Memory B cell (primary cell): ENCODE data around the gene CDC42BPB.

Experiments
- ATAC-seq: fragments of 150-1000 bp; cut with Tn5 transposase; 2 replicates; pipeline ENCODE4 v1.10.0; 2021; ENCODE audit warnings: low read depth, mild to moderate bottlenecking, moderate library complexity
- DNase-seq, 2 donors: peaks; one replicate each; pipeline ENCODE4 v3.0.0; 2022; ENCODE audit warnings: low spot score in 2 of 2
- H3K27ac Mint-ChIP-seq: one replicate; pipeline ENCODE4 v1.8.0; 2022; ENCODE audit warnings: mild to moderate bottlenecking, moderate library complexity, mixed read lengths
- H3K27me3 Mint-ChIP-seq: one replicate; pipeline ENCODE4 v1.8.0; 2022; ENCODE audit warnings: mixed read lengths
- H3K36me3 Mint-ChIP-seq: one replicate; pipeline ENCODE4 v1.8.0; 2022; ENCODE audit warnings: mild to moderate bottlenecking, mixed read lengths
- H3K4me1 Mint-ChIP-seq: one replicate; pipeline ENCODE4 v1.8.0; 2022; ENCODE audit warnings: mixed read lengths
- H3K4me3 Mint-ChIP-seq: one replicate; pipeline ENCODE4 v1.8.0; 2022; ENCODE audit warnings: mild to moderate bottlenecking, moderate library complexity, mixed read lengths
- H3K9me3 Mint-ChIP-seq: one replicate; pipeline ENCODE4 v1.8.0; 2022; ENCODE audit warnings: mixed read lengths

Gene CDC42BPB

GRCh38 chr14:102967506-102967795 lies 89.9 kb downstream of the CDC42BPB start:
- Mint-ChIP-seq H3K4me1 (no peaks in the 10 kb centered on the region), H3K27ac (no peak overlapping the region)

GRCh38 chr14:102966681-102967505 lies 90.5 kb downstream of the CDC42BPB start:
- ATAC-seq (no peak), DNase-seq (no peak)
- Mint-ChIP-seq H3K4me3 (no peak overlapping the region), H3K27ac (no peak overlapping the region), H3K4me1 (no peaks in the 10 kb centered on the region), H3K9me3 (no peaks in the 10 kb centered on the region), H3K27me3 (no peaks in the 10 kb centered on the region), H3K36me3 (peaks cover 36% of the 10 kb centered on the region)

More at GRCh38 chr14:102967506-102967795, 89.9 kb downstream of the CDC42BPB start:
- no peaks in the 10 kb centered on the region for H3K9me3 Mint-ChIP-seq
- peaks cover 32% of the 10 kb centered on the region for H3K36me3 Mint-ChIP-seq
- H3K27me3 Mint-ChIP-seq, result no peaks in the 10 kb centered on the region
- no peak for DNase-seq
- no peak for ATAC-seq
- H3K4me3 Mint-ChIP-seq, result no peak overlapping the region

- Mint-ChIP-seq H3K4me3 (no peak overlapping the region), H3K4me1 (no peaks in the 10 kb centered on the region)
- DNase-seq, result no peak
Observed at GRCh38 chr14:102965971-102966655, 91.2 kb downstream of the CDC42BPB start.

GRCh38 chr14:102965282-102965681 lies 92.1 kb downstream of the CDC42BPB start:
- DNase-seq (no peak), ATAC-seq (no peak)
- no peaks in the 10 kb centered on the region for H3K4me1 Mint-ChIP-seq
- H3K36me3 Mint-ChIP-seq, result peaks cover 34% of the 10 kb centered on the region
- H3K4me3 Mint-ChIP-seq, result no peak overlapping the region
- H3K27me3 Mint-ChIP-seq, result no peaks in the 10 kb centered on the region
- H3K9me3 Mint-ChIP-seq, result no peaks in the 10 kb centered on the region
- H3K27ac Mint-ChIP-seq, result no peak overlapping the region

More at GRCh38 chr14:102965971-102966655, 91.2 kb downstream of the CDC42BPB start:
- Mint-ChIP-seq H3K27ac (no peak overlapping the region), H3K27me3 (no peaks in the 10 kb centered on the region), H3K9me3 (no peaks in the 10 kb centered on the region), H3K36me3 (peaks cover 31% of the 10 kb centered on the region)
- ATAC-seq, result no peak

- Mint-ChIP-seq H3K27ac (no peak overlapping the region), H3K4me3 (no peak overlapping the region), H3K9me3 (no peaks in the 10 kb centered on the region), H3K27me3 (no peaks in the 10 kb centered on the region), H3K36me3 (peaks cover 37% of the 10 kb centered on the region), H3K4me1 (no peaks in the 10 kb centered on the region)
- ATAC-seq (no peak), DNase-seq (no peak)
Observed at GRCh38 chr14:102964152-102964730, 93.1 kb downstream of the CDC42BPB start.

- H3K4me3 Mint-ChIP-seq, result no peak overlapping the region
- no peaks in the 10 kb centered on the region for H3K27me3 Mint-ChIP-seq
- DNase-seq (no peak), ATAC-seq (no peak)
- peaks cover 36% of the 10 kb centered on the region for H3K36me3 Mint-ChIP-seq
- no peaks in the 10 kb centered on the region for H3K9me3 Mint-ChIP-seq
- H3K27ac Mint-ChIP-seq, result no peak overlapping the region
- H3K4me1 Mint-ChIP-seq, result no peaks in the 10 kb centered on the region
Observed at GRCh38 chr14:102962111-102962627, 95.2 kb downstream of the CDC42BPB start.

- ATAC-seq (no peak), DNase-seq (no peak)
- Mint-ChIP-seq H3K36me3 (peaks cover 36% of the 10 kb centered on the region), H3K27ac (no peak overlapping the region), H3K4me1 (no peaks in the 10 kb centered on the region), H3K4me3 (no peak overlapping the region), H3K27me3 (no peaks in the 10 kb centered on the region), H3K9me3 (no peaks in the 10 kb centered on the region)
Observed at GRCh38 chr14:102958461-102958860, 98.9 kb downstream of the CDC42BPB start.

GRCh38 chr14:102957222-102957621 lies 100.1 kb downstream of the CDC42BPB start:
- ATAC-seq (no peak), DNase-seq (no peak)
- Mint-ChIP-seq H3K27me3 (no peaks in the 10 kb centered on the region), H3K4me1 (no peaks in the 10 kb centered on the region), H3K36me3 (peaks cover 38% of the 10 kb centered on the region), H3K27ac (peak overlapping the region; percentile 28), H3K9me3 (no peaks in the 10 kb centered on the region), H3K4me3 (no peak overlapping the region)

GRCh38 chr14:102955636-102956408 lies 101.5 kb downstream of the CDC42BPB start:
- Mint-ChIP-seq H3K9me3 (no peaks in the 10 kb centered on the region), H3K27ac (peak overlapping the region; percentile 50), H3K27me3 (no peaks in the 10 kb centered on the region), H3K4me1 (no peaks in the 10 kb centered on the region), H3K36me3 (peaks cover 33% of the 10 kb centered on the region), H3K4me3 (no peak overlapping the region)
- DNase-seq, result no peak
- ATAC-seq, result no peak

- no peak for DNase-seq
- Mint-ChIP-seq H3K27ac (no peak overlapping the region), H3K27me3 (no peaks in the 10 kb centered on the region), H3K4me3 (no peak overlapping the region), H3K9me3 (no peaks in the 10 kb centered on the region), H3K4me1 (peaks cover 7% of the 10 kb centered on the region), H3K36me3 (peaks cover 27% of the 10 kb centered on the region)
- no peak for ATAC-seq
Observed at GRCh38 chr14:102954081-102954789, 103.1 kb downstream of the CDC42BPB start.

- DNase-seq (no peak), ATAC-seq (no peak)
- Mint-ChIP-seq H3K4me1 (peaks cover 13% of the 10 kb centered on the region), H3K27ac (no peak overlapping the region), H3K9me3 (no peaks in the 10 kb centered on the region), H3K36me3 (peaks cover 22% of the 10 kb centered on the region), H3K4me3 (no peak overlapping the region), H3K27me3 (no peaks in the 10 kb centered on the region)
Observed at GRCh38 chr14:102953100-102953499, 104.2 kb downstream of the CDC42BPB start.

GRCh38 chr14:102952276-102952675 lies 105.1 kb downstream of the CDC42BPB start:
- H3K4me3 Mint-ChIP-seq, result no peak overlapping the region
- peaks cover 18% of the 10 kb centered on the region for H3K4me1 Mint-ChIP-seq

GRCh38 chr14:102951799-102952198 lies 105.5 kb downstream of the CDC42BPB start:
- Mint-ChIP-seq H3K9me3 (no peaks in the 10 kb centered on the region), H3K36me3 (peaks cover 13% of the 10 kb centered on the region), H3K27ac (no peak overlapping the region), H3K4me3 (no peak overlapping the region), H3K4me1 (peaks cover 20% of the 10 kb centered on the region), H3K27me3 (no peaks in the 10 kb centered on the region)
- DNase-seq (no peak), ATAC-seq (no peak)

More at GRCh38 chr14:102952276-102952675, 105.1 kb downstream of the CDC42BPB start:
- no peaks in the 10 kb centered on the region for H3K27me3 Mint-ChIP-seq
- no peak for DNase-seq
- no peak overlapping the region for H3K27ac Mint-ChIP-seq
- no peak for ATAC-seq
- H3K36me3 Mint-ChIP-seq, result peaks cover 15% of the 10 kb centered on the region
- H3K9me3 Mint-ChIP-seq, result no peaks in the 10 kb centered on the region
